Mesenchymal stem cell (in vitro differentiated cells and primary cell): ENCODE measurements around the gene CST9.

Experiments used
- DNase-seq: peaks from one replicate; pipeline ENCODE4 v3.0.0-alpha.2; 2013
- H2AFZ ChIP-seq: one replicate; pipeline ENCODE4 v1.6.1; 2013; ENCODE audit warnings: low read depth, mild to moderate bottlenecking, control low read depth, inconsistent platforms, low read length, moderate library complexity
- H2AK5ac ChIP-seq: 2 replicates; pipeline ENCODE4 v1.6.1; 2013; ENCODE audit warnings: low read length, moderate library complexity, mild to moderate bottlenecking, inconsistent platforms; ENCODE audit not compliant: severe bottlenecking
- H2BK120ac ChIP-seq: one replicate; pipeline ENCODE4 v1.6.1; 2013; ENCODE audit warnings: low read depth, mild to moderate bottlenecking, inconsistent platforms, low read length, moderate library complexity
- H2BK12ac ChIP-seq, 2 experiments: one replicate each; pipeline ENCODE4 v1.6.1; 2013; ENCODE audit warnings: inconsistent platforms in 2 of 2, low read length in 2 of 2, mild to moderate bottlenecking in 2 of 2, moderate library complexity in 2 of 2, control low read depth in 1 of 2
- H2BK15ac ChIP-seq: one replicate; pipeline ENCODE4 v1.6.1; 2013; ENCODE audit warnings: mild to moderate bottlenecking, low read depth, inconsistent platforms; ENCODE audit not compliant: poor library complexity, severe bottlenecking
- H2BK5ac ChIP-seq: 2 replicates; pipeline ENCODE4 v1.6.1; 2013; ENCODE audit warnings: low read depth, mild to moderate bottlenecking, low read length, control low read depth, inconsistent platforms; ENCODE audit not compliant: poor library complexity, severe bottlenecking
- H3K14ac ChIP-seq, 2 experiments: one replicate each; pipeline ENCODE4 v1.6.1; 2013; ENCODE audit warnings: inconsistent platforms in 2 of 2, low read length in 2 of 2, control low read depth in 1 of 2, mild to moderate bottlenecking in 1 of 2, moderate library complexity in 1 of 2
- H3K18ac ChIP-seq, 2 experiments: one replicate each; pipeline ENCODE4 v1.6.1; 2013; ENCODE audit warnings: inconsistent platforms in 2 of 2, low read length in 2 of 2, control low read depth in 1 of 2, low read depth in 1 of 2, mild to moderate bottlenecking in 1 of 2
- H3K23ac ChIP-seq, 2 experiments: one replicate each; pipeline ENCODE4 v1.6.1; 2013; ENCODE audit warnings: inconsistent platforms in 2 of 2, low read length in 2 of 2, mild to moderate bottlenecking in 2 of 2, moderate library complexity in 2 of 2, control low read depth in 1 of 2
- H3K27ac ChIP-seq: 2 replicates; pipeline ENCODE4 v1.5.1; 2013; ENCODE audit warnings: mild to moderate bottlenecking, moderate library complexity, low read length, control low read depth, inconsistent platforms; ENCODE audit not compliant: poor library complexity, severe bottlenecking
- H3K27me3 ChIP-seq, 2 experiments: 2 replicates each; pipeline versions ENCODE4 v1.6.1 to v1.7.0; 2013; ENCODE audit warnings: low read length in 2 of 2, mild to moderate bottlenecking in 2 of 2, moderate library complexity in 2 of 2, control low read depth in 1 of 2, inconsistent platforms in 1 of 2; ENCODE audit not compliant: control insufficient read depth in 1 of 2, insufficient read depth in 1 of 2
- H3K36me3 ChIP-seq, 2 experiments: 2 replicates each; pipeline versions ENCODE4 v1.6.1 to v1.7.0; 2013; ENCODE audit warnings: low read length in 2 of 2, control low read depth in 1 of 2, inconsistent platforms in 1 of 2, low read depth in 1 of 2, mild to moderate bottlenecking in 1 of 2; ENCODE audit not compliant: insufficient read depth in 2 of 2, control insufficient read depth in 1 of 2
- H3K4ac ChIP-seq, 2 experiments: one replicate each; pipeline ENCODE4 v1.6.1; 2013; ENCODE audit warnings: inconsistent platforms in 2 of 2, low read length in 2 of 2, mild to moderate bottlenecking in 2 of 2, moderate library complexity in 2 of 2, control low read depth in 1 of 2, low read depth in 1 of 2
- H3K4me1 ChIP-seq: 2 replicates; pipeline ENCODE4 v1.6.1; 2013; ENCODE audit warnings: low read depth, low read length, control low read depth; ENCODE audit not compliant: control insufficient read depth, insufficient read depth
- H3K4me2 ChIP-seq: 2 replicates; pipeline ENCODE4 v1.6.1; 2013; ENCODE audit warnings: low read length, mild to moderate bottlenecking, inconsistent platforms; ENCODE audit not compliant: poor library complexity, severe bottlenecking
- H3K4me3 ChIP-seq, 2 experiments: 2 replicates each; pipeline versions ENCODE4 v1.5.1 to v1.7.0; 2013; ENCODE audit warnings: low read length in 2 of 2, mild to moderate bottlenecking in 2 of 2, control low read depth in 1 of 2, low read depth in 1 of 2; ENCODE audit not compliant: insufficient read depth in 1 of 2
- H3K79me1 ChIP-seq: replicated peaks from 2 replicates; pipeline ENCODE4 v1.6.1; 2013; ENCODE audit warnings: mild to moderate bottlenecking, control low read depth, low read length, inconsistent platforms; ENCODE audit not compliant: poor library complexity, severe bottlenecking
- H3K9ac ChIP-seq: 2 replicates; pipeline ENCODE4 v1.7.0; 2013; ENCODE audit warnings: mild to moderate bottlenecking, low read length, moderate library complexity
- H3K9me3 ChIP-seq: 2 replicates; pipeline ENCODE4 v1.7.0; 2013; ENCODE audit warnings: mild to moderate bottlenecking, low read length; ENCODE audit not compliant: control insufficient read depth
- H4K8ac ChIP-seq: one replicate; pipeline ENCODE4 v1.6.1; 2013; ENCODE audit warnings: inconsistent platforms, mild to moderate bottlenecking, low read length, moderate library complexity
- H4K91ac ChIP-seq: one replicate; pipeline ENCODE4 v1.6.1; 2013; ENCODE audit warnings: mild to moderate bottlenecking, low read length, inconsistent platforms
- WGBS: methylation state at CpG from one replicate; pipeline ENCODE4 v1.1.7; 2013; ENCODE audit warnings: mixed read lengths; 5-methylcytosine and 5-hydroxymethylcytosine counted together

Gene CST9

GRCh38 chr20:23637282-23638221 is 31.8 kb upstream of the CST9 start, which contains the start of gene CST3:
TSS of gene CST3 (minus strand) at chr20:23637955. CDS start at chr20:23637862, 93 bp downstream.
- Histone ChIP-seq H3K18ac (peak within 1 kb of the TSS; percentile 100), H3K9ac (peak within 1 kb of the TSS; percentile 92), H3K36me3 (peaks cover 25 to 38% of the 10 kb centered on the region in 2 experiments), H2BK5ac (peak within 1 kb of the TSS; percentile 97), H3K4me1 (peaks cover 60% of the 10 kb centered on the region), H3K27ac (peak within 1 kb of the TSS; percentile 69), H4K8ac (peak within 1 kb of the TSS; percentile 91), H3K4me2 (peak within 1 kb of the TSS; percentile 84), H3K79me1 (peaks cover 13% of the 10 kb centered on the region), H4K91ac (peak within 1 kb of the TSS; percentile 99), H2BK120ac (peak within 1 kb of the TSS; percentile 92), H2BK12ac (peak within 1 kb of the TSS in 1 of 2 experiments; percentile 95), H3K4ac (peak within 1 kb of the TSS; percentile 90 to 97), H3K14ac (peak within 1 kb of the TSS in 1 of 2 experiments; percentile 100), H2AFZ (peak within 1 kb of the TSS; percentile 84), H2AK5ac (peak within 1 kb of the TSS; percentile 85), H3K4me3 (peak within 1 kb of the TSS; percentile 92 to 95), H3K27me3 (no peaks in the 10 kb centered on the region), H2BK15ac (peak within 1 kb of the TSS; percentile 91), H3K23ac (peak within 1 kb of the TSS in 1 of 2 experiments; percentile 98), H3K9me3 (no peaks in the 10 kb centered on the region)
- peak; percentile 89 for DNase-seq
- WGBS: under 1% methylated on average over 63 of the region's 92 CpGs

- Histone ChIP-seq H3K23ac (no peak overlapping the region), H3K18ac (peak overlapping the region; percentile 100), H2AK5ac (no peak overlapping the region), H2BK12ac (no peak overlapping the region), H3K4ac (peak overlapping the region in 1 of 2 experiments; percentile 90), H3K4me2 (peak overlapping the region; percentile 84), H2BK120ac (no peak overlapping the region), H3K27ac (peak overlapping the region; percentile 69), H3K14ac (peak overlapping the region in 1 of 2 experiments; percentile 94), H3K4me3 (peak overlapping the region; percentile 92 to 95), H3K9ac (peak overlapping the region; percentile 92), H3K4me1 (peaks cover 59% of the 10 kb centered on the region), H4K8ac (no peak overlapping the region), H4K91ac (no peak overlapping the region), H2AFZ (no peak overlapping the region), H2BK15ac (no peak overlapping the region), H3K9me3 (no peaks in the 10 kb centered on the region), H3K27me3 (no peaks in the 10 kb centered on the region), H3K79me1 (peaks cover 14% of the 10 kb centered on the region), H3K36me3 (peaks cover 31 to 44% of the 10 kb centered on the region in 2 experiments), H2BK5ac (peak overlapping the region; percentile 97)
- WGBS: 18% methylated on average over 3 of the region's 4 CpGs
- no peak for DNase-seq
Measured at GRCh38 chr20:23636908-23637281, 31.2 kb upstream of the CST9 start.

GRCh38 chr20:23636182-23636907 is 30.6 kb upstream of the CST9 start:
- Histone ChIP-seq H3K4ac (no peak overlapping the region), H3K18ac (peak overlapping the region; percentile 37 to 58), H2BK120ac (no peak overlapping the region), H3K4me3 (peak overlapping the region; percentile 92 to 95), H3K23ac (peak overlapping the region in 1 of 2 experiments; percentile 97), H2AK5ac (no peak overlapping the region), H2AFZ (no peak overlapping the region), H3K27ac (peak overlapping the region; percentile 1), H3K36me3 (peaks cover 35 to 47% of the 10 kb centered on the region in 2 experiments), H3K4me2 (peak overlapping the region; percentile 84), H3K4me1 (peaks cover 56% of the 10 kb centered on the region), H2BK5ac (no peak overlapping the region), H3K14ac (peak overlapping the region in 1 of 2 experiments; percentile 94), H4K8ac (no peak overlapping the region), H2BK15ac (peak overlapping the region; percentile 31), H2BK12ac (peak overlapping the region in 1 of 2 experiments; percentile 43), H3K9me3 (no peaks in the 10 kb centered on the region), H3K9ac (peak overlapping the region; percentile 92), H3K27me3 (no peaks in the 10 kb centered on the region), H3K79me1 (peaks cover 14% of the 10 kb centered on the region), H4K91ac (peak overlapping the region; percentile 6)
- 75% methylated on average over 19 of the region's 19 CpGs for WGBS
- DNase-seq: no peak
